Stimulated activated CD8-positive, alpha-beta memory T cell treated with anti-CD3 and anti-CD28 coated beads, Interleukin-12 subunit alpha, Interleukin-12 subunit beta, amount 100 ng/mL, for 24 hours (primary cell): ENCODE results near the gene SPAG17.

ENCODE experiments used
- DNase-seq: peaks from one replicate; pipeline ENCODE4 v3.0.0-alpha.2; 2020; ENCODE audit errors: extremely low read depth

SPAG17 gene

DNA sequence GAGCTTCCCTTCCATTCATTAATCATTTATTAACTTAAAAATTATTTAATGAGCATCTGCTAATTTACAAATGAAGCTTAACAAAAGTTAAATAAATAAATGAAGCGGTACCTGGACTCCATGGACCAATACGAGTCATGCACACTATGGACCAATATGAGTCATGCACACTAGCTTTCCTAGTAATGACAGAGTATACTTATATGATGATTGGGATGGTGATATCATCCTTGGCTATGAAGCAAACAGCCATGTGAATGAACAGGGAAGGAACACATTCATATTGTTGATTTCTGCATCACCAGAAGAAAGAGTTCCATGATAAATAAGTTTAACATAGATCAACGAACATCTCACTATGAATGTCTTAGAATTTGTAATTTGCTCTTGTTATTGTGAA, 109.9 kb downstream of the SPAG17 start:
- DNase-seq, result no peak

DNA sequence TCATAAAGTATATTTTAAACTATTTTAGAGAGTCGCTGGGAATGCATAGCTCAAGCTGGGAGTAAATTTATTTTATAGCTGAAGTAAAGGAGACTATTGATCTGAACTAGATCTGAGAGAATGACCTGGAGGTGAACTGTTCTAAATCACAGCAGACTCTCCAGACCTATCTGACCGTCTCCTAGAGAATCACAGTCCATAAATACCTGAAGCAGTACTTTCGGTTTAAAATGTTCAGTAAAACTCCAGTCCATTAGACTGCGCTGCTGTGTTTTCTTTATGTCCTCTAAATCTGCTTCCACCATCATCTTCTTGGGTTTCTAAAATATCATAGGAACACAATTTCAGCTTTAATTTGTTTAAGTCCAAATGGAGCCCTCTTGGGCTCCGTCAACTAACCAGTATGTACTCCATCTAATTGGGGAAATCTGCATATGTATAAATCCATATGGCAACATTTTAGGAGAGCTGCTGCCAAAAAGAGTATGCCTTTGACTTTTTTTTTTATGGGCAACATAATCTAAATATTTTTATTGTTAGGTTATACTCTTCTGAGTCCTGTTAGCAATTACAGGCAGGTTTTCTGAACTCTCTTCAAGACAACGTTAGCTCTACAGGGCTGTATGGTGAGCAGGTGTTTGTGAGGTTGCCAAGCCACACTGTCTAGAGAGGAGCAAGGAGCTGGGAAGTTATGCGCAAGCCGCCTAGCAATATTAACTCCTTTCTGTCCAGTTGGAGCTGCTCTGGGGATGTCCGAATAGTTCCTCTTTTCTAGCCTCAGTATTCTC, 111.2 kb downstream of the SPAG17 start:
- DNase-seq, result no peak

DNA sequence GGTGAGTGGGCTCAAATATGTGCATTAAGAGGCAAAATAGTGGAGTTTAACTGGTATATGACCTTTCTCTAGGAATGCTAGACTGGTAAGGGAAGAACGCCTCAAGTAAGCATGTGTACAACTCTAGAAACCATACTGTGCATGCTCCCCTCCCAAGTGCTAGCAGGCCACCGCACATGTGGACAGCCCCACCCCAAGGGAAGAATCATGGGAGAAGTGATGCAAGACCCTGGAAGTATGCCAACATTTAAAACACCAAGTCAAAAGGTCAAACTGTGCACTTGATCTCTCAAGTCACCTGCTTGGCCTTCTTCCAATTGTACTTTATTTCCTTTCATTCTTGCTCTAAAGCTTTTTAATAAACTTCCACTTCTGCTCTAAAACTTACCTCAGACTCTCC, 135.0 kb downstream of the SPAG17 start:
- no peak for DNase-seq

DNA sequence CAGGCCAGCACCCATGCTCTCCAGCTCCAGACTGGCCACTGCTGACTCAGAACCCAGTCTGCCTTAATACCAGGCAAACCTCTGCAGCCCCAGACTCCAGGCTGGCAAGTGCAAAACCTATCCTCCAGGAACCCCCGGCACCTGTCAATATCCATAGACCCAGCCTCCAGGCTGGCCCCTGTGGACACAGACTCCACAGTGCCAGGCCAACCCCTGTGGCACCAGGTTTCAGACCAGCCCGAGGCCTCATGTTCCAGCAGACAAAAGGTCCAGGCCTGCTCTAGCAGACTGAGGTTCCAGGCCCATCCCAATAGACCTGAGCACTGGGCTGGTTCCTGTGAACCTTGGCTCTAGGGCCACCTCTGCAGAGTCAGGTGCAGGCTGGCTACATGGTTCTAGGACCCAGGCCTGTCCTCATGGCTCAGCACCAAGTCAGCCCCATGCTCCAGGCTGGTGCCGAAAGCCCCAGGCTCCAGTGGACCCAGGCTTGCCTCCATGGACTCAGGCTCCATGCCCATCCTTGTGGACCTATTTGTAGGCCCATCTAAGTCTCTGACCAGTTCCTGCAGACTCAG, 137.3 kb downstream of the SPAG17 start:
- DNase-seq, result no peak

DNA sequence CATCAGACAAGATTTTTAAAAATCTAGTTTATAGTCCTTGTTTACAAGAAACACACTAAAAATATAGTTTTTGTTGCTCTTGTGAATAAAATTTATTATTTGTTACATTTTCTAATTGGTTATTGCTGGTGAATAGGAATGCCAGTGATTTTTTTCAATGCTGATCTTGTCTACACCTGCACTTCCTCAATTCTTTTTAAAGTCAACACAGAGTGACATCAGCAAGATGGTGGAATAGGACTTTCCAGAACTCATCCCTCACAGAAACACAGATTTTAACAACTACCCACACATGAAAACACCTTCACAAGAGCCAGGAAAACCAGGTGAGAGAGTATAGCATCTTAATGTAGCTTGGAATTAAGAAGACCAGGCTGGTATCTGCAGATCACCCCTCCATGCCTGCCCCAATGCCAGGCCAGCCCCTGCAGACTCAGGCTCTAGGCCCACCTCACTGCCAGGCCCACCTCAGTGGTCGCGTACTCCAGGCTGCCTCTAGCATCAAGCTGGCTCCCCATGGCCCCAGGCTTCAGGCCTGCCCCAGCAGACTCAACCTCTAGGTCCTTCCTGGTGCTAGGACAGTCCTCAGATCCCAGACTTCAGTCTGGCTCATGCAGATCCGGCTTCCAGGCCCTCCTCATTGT, 137.9 kb downstream of the SPAG17 start:
- DNase-seq, result no peak

DNA sequence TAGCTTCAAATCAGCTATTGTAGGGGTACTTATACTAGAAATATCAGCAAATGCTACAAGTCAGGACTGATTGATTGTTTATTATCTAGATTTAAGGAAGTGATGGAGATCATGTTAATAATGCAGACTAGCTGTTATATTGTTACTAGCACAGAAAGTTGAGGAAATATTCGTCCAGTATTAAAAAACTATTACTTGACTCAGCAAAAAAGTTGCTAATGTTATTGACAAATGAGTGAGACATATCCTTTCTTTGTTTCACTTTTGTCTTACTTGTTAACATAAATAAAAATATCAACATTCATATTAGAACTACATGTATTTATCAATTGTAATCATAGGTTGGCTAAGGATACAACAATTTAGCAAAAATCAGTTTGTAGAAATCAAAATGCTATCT, 141.4 kb downstream of the SPAG17 start:
- DNase-seq, result no peak

DNA sequence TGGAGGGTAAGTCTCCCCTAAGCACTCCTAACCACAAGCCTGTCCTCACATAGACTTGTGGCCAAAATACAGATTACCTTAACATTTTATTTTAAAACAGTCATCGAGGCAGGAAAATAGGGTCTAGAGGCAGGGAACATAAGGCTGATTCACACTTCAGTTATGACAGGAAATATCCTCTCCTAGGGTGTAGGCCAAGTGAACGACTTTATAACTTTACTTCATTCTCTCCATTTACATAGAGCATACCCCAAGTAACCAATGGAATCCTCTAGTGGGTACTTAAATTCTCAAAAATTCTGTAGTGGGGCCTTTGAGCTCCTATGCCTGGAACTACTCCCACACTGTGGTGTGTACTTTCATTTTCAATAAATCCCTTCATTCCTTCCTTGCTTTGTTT, 142.5 kb downstream of the SPAG17 start:
- DNase-seq, result no peak

DNA sequence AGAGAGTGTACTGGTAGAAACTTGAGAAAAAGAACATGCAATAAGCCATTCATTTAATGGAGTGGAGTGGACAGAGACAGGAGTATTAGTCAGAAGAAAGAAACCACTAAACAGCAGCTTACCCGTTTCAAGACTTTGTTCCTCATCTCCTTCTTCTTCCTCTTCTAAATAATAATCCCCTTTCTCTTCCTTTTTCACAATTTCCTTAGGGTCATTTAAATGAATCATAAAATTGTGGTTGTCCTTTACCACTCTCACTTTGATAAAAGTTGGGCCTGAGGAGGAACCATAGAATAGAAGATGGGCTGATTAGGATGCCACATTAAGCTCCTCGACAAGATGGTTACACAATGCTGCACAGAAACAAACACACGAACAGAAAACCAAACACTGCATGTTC, 145.9 kb downstream of the SPAG17 start:
- DNase-seq, result no peak

DNA sequence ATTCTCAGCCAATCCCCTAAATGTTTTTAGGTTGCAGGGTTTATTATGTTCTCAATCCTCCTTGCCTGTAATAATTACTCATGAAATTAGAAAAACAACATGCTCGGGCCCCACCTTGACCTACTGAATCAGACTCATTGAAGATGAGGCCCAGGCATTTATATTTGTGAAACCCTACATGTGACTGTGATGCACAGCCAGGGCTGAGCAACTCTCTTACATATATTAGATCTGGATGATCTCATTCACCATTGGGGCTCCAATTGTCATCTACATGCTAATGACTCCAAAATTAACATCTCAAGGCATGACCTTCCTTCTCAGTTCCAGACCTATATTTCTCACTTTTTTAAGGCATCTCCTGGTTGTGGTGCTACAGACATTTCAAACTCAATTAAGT, 152.1 kb downstream of the SPAG17 start:
- no peak for DNase-seq

DNA sequence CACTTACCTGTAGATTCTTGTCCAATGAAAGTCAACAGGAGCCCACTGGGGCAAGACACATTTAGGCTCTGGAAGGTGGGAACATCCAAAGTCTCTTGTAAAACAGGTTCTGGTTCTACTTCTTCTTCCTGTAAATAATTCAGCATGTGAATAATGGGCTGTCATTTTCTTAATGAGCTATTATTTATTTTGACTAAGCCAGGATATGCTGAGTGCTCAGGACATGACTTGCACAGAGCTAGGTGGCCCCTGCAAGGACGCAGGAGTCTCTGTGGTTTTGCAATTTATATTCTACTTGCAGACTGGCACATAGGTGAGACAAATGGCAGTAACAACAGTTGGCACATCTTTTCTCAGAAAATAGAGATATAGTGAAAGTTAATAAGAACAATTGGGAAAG, 156.8 kb downstream of the SPAG17 start:
- no peak for DNase-seq

DNA sequence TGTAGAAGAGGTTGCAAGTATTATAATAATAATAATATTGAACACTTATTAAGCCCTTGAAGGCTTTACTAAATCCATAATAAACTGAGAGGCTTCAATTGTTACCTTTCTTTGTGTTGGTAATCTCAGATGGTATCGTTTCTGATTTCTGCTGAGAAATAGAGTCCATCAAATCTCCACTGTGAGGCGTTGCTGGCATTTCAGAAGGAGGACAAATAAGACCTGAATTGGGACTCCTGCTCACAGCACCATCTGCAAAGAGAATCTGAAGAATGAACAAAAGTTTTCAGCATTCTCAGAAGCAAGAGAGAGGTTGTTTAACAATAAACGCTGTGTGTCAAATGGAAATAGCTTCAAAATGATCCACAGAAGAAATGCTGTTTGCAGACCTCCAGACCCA, 161.8 kb downstream of the SPAG17 start:
- DNase-seq, result no peak

DNA sequence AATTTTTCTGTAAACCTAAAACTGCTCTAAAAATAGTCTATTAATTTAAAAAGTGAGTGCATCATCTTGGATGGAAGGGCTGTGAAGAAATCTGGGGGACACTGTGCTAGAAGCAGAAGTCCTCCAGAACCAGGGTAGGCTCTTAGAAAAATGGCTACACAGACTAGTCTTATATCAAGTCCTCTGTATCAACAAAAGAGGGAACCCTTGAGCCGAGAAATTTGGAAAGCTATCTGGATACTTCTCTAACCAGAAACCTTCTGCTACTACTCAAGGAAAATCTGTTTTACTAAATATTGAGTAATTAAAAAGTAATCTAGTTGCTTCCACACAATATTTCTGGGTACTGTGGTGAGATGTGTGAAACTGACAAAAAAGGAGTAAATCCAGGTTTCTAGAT, 163.4 kb downstream of the SPAG17 start:
- no peak for DNase-seq

DNA sequence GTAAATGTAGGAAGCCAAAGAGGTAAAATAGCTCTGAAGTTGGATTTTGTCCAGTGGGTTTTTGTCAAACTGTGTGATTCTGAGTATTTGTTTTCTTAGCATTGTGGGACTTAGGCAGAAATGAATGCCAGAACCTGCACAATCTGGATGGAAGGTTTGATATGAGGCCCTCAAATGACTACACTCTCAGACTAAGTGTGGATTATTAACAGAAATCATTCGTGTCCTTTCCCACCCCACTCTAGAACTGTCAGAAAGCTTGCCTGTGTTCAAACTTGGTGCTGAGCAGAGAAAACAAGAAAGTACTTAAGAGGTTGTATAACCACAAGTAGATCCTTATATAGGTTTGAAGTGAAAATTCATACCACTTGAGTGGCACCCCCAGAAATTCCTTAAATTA, 167.0 kb downstream of the SPAG17 start:
- DNase-seq, result no peak

DNA sequence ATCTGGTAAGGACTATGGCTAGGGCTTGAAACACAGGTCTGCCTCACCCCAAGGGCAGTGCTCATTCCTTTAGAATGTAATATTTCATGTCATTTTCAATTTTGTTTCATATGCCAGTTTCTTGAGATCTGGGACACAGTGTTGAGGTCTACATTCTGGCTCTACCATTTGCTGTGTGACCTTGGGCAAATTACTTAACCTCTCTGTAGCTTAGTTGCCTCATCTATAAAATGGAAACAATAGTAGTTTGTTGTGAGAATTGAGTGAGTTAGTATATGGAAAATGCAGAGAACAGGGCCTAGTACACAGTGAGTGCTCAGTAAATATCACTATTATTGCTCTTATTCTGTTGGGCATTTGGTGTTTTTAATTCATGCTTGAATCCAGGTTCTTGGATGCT, 171.1 kb downstream of the SPAG17 start:
- DNase-seq, result no peak

DNA sequence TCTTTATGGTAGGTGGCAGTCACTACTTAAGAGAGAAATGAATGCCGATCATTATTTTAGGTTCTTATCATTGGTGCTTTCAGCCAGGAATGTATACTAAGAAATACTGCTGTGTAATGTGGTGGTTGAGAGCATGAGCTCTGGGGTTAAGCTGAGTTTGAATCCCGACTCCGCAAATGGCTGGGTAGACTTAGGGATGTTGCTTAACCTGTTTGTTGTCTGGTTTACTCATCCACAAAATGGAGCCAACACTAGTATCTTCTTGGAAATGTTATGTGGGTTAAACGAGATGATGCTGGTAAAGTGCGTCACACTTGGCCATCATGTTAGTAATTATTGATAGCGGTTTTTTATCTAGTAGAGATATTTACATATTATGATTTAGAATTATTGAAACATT, 171.7 kb downstream of the SPAG17 start:
- DNase-seq, result no peak

DNA sequence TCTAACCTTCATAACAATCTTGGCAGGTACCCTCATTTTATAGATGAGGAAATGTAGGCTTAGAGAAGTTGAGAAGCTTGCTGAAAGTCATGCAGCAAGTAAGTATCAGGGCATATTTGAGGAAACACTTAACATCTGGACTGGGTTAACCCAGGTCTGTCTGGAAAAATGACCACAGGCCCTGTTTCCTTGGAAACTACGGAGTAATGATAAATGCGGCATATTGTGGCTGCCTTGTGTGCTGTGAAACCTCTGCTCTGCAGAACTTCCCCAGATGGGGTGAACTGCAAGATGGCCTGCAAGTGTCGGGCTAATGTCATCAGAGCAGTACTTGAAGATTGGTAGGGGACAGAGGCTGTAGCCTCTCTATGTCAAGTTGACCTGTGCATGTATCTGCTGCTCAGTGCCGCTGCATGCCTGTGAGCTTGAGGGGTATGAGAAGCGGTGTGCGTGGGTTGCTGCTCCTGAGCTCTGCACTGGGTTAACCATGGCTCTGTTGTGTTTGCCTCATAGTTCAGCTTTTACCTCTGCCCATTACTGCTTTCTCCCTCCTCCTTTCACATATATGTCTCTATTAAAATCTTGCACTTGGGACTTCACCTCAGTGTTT, 172.4 kb downstream of the SPAG17 start:
- DNase-seq, result no peak

DNA sequence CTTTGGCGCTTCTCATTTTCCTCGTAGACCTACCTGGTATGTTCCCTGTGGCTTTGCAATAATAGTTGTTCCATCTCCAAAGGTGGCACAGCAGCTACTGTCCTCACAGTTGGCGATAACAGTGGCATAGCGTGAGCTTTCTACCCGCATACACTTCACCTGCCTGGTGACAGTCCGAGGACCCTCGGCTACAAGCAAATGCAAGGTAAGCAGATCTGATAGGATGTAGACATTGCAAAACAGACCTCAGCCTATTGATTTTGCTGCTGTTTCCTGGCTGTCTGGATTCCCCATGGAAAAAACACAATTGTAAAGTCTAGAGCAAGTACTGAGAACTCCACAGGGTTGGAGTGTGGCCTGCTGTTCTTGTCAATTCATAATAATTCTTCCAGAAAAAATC, 177.0 kb downstream of the SPAG17 start:
- no peak for DNase-seq

DNA sequence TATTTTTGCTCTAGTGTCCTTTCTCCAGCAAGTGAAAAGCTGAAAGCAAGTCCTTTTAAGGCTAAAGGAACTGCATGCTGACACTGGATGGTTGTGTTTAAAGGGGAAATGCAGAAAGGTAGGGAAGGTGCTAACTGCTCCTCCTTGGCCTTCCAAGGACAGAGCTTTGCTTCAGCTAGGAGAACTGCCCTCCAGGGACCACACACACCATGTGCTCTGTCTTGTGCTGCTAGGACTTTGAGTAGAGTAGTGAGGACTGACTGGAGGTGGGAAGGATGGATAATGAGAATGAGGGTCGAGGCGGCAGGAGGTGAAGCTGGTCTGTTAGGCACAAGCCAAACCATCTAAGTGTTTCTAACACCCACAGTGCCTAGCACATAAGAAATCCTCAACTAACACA, 177.6 kb downstream of the SPAG17 start:
- DNase-seq, result no peak

DNA sequence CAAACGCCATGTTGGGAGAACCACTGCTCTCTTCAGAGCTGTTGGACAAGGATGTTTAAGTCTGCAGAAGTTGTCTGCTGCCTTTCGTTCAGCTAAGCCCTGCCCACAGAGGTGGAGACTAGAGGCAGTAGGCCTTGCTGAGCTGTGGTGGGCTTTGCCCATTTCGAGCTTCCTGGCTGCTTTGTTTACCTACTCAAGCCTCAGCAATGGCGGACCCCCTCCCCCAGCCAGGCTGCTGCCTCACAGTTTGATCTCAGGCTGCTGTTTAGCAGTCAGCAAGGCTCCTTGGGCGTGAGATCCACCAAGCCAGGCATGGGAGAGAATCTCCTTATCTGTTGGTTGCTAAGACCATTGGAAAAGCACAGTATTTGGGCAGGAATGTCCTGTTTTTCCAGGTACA, 180.7 kb downstream of the SPAG17 start:
- DNase-seq, result no peak

DNA sequence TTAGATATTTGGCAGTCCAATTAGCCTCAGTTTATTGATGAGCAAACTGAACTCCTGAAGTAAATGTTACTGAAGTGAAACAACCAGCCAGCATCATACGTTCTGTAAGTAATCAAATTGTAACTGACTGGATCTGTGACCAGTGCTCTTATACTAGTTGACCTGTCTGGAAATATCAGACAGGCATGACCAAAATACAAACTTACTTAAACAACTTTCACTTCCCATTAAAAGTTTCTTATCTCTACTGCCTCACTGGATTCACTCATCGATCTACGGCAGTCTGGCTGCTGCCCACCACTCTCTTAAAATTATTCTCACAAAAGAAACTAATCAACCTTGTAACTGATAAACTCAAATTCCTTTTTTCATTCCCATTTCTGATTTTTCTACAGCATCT, 199.1 kb downstream of the SPAG17 start:
- DNase-seq, result no peak

DNA sequence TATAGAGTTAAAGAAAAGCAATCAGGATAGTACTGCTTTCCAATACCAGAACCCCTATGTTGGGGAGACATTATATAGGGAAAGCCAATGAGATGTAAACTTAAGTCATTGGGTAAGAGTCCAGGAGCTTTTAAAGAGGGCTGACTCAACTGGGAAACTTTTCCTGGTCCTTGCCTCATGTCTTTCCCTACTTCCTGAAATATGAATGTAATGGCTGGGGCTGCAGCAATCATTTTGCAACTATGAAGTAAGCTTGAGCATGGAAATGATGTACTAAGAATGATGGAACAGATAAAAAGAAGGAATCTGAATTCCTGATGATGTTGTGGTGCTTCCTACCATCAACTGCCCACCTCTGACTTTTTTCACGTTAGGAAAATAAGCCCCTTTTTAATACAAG, 199.8 kb downstream of the SPAG17 start:
- no peak for DNase-seq

DNA sequence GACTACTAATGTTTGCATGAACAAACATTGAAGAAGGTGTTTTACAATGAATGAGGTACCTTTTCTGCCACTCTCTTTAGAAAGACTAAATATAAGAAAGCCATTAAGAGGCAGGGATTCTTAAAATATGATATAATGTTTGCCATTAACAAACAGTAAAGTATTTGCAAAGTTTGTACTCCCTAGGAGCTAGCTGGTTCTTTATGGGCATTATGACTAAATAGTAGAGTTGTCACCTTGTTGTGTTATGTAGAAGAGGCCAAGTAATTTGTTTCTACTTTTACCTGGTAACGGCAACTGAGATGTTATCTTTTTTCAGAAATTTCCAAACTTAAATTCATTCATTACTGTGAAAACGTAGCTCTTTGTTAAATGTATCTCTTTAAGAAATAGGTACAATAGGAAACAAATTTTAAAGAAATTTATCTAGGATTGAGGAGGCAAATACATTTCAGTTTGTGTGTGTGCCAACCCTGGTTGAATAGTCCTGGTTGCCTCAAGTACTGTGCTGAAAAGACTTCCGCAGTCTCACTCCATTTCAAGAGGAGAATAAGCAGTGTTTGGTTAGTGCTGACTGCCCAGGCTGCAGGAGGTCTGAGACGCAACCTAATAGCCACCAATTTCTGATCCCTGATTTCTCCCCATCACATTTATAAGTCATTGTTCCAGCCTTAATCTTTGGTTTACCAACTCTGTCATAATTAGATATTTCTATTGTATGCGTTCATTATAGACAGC, 203.4 kb downstream of the SPAG17 start:
- DNase-seq, result no peak
